C4-2B (cell line): ENCODE measurements around the gene FTCD.
"Not testable (repeated sequence)": the region's sequence is repeated elsewhere in the genome, so short reads cannot be mapped to it uniquely, and the experiment has no call there.

Source experiments
- H3K27ac ChIP-seq: fragments of 450-650 bp; 2 replicates; pipeline ENCODE4 v1.5.1; 2017
- ZFX ChIP-seq: fragments of 450-650 bp; IDR thresholded peaks from 2 replicates; pipeline ENCODE4 v1.6.1; 2017
- TF ChIP-seq, protein P1 (sequence below): fragments of 450-650 bp; conservative IDR thresholded peaks from 2 replicates; pipeline ENCODE4 v1.5.1; 2017; ENCODE audit warnings: mild to moderate bottlenecking

FTCD gene

DNA sequence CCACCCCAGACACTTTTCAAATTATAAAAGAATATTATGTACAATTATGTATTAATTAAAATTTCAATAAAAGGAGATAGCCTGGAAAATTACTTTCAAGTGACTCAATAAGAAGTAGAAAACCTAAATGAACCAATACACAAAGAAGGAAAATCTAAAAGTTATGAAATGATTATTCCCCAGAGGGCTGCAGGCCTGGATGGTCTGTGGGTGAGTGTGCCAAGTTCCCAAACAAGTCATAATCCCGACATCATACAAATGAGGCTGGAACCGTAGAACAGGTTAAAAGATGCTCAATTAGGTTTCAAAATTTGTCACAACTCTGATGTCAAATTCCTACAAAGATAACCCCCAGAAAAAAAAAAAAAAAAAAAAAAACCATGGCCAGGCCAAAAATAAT, 16.2 kb upstream of the FTCD start:
- no peak overlapping the region for H3K27ac ChIP-seq
- TF ChIP-seq, protein P1, sequence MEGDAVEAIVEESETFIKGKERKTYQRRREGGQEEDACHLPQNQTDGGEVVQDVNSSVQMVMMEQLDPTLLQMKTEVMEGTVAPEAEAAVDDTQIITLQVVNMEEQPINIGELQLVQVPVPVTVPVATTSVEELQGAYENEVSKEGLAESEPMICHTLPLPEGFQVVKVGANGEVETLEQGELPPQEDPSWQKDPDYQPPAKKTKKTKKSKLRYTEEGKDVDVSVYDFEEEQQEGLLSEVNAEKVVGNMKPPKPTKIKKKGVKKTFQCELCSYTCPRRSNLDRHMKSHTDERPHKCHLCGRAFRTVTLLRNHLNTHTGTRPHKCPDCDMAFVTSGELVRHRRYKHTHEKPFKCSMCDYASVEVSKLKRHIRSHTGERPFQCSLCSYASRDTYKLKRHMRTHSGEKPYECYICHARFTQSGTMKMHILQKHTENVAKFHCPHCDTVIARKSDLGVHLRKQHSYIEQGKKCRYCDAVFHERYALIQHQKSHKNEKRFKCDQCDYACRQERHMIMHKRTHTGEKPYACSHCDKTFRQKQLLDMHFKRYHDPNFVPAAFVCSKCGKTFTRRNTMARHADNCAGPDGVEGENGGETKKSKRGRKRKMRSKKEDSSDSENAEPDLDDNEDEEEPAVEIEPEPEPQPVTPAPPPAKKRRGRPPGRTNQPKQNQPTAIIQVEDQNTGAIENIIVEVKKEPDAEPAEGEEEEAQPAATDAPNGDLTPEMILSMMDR = no peak
- no peak for TF ChIP-seq ZFX

DNA sequence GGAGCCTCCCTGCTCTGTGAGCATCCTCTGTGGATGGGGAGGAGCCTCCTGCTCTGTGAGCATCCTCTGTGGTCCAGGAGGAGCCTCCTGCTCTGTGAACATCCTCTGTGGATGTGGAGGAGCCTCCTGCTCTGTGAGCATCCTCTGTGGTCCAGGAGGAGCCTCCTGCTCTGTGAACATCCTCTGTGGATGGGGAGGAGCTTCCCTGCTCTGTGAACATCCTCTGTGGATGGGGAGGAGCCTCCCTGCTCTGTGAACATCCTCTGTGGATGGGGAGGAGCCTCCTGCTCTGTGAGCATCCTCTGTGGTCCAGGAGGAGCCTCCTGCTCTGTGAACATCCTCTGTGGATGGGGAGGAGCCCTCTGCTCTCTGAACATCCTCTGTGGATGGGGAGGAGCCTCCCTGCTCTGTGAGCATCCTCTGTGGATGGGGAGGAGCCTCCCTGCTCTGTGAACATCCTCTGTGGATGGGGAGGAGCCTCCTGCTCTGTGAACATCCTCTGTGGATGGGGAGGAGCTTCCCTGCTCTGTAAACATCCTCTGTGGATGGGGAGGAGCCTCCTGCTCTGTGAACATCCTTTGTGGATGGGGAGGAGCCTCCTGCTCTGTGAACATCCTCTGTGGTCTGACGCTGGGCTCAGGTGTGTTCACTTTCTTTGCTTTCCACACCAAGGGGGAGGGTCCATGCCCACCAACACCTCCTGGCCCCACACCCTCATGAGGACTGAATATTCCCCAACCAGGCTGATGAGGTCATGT, 15.2 kb upstream of the FTCD start:
- not testable (repeated sequence) for H3K27ac ChIP-seq

DNA sequence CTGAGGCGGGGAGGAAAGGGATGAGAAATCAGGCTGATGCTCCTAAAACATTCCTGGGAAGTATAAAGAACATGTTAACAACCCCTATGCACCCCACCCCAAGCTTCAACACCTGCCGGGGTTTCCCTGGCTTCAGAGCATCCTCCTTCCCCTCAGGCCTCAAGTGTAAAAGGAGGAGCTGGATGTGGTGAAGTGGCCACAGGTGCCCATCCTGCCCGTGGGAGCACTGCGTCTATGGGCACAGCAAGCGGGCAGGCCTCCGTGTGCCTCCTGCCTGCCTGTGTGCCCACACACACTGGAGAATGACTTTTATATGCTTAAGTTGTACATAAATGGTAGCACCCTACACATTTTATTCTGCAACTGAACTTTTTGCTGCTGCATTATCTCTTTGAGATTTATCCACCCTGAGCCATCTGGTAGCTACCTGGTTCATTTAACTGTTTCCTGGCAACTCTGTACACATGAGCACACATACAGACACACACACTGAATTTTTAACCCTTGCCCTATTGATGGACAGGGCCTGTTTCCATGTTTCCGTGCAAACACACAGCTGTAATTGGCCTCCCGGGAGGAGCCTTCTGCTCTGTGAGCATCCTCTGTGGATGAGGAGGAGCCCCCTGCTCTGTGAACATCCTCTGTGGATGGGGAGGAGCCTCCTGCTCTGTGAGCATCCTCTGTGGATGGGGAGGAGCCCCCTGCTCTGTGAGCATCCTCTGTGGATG, 13.4 kb upstream of the FTCD start:
- no peak overlapping the region for H3K27ac ChIP-seq
- TF ChIP-seq, protein P1 = no peak
- TF ChIP-seq ZFX = no peak

DNA sequence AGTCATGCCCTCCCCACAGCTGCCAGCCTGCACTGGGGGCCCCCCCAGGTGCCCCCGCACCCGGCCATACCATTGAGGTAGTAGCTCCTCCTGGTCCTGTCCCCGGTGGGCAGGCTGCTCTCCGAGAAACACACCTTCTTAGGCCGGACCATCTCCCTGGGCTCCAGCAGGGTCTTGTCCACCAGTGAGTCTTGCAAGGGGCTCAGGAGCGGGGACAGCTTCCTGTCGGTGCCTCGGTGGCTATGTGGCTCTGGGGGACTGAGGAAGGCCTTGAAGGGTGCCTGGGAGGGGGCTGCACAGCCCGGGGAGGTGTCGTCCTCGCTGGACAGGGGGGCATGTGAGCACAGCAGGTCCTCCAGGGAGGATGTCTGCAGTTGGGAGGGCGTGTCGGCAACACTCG, 12.9 kb upstream of the FTCD start:
- no peak for TF ChIP-seq ZFX
- TF ChIP-seq, protein P1 = no peak
- no peak overlapping the region for H3K27ac ChIP-seq

DNA sequence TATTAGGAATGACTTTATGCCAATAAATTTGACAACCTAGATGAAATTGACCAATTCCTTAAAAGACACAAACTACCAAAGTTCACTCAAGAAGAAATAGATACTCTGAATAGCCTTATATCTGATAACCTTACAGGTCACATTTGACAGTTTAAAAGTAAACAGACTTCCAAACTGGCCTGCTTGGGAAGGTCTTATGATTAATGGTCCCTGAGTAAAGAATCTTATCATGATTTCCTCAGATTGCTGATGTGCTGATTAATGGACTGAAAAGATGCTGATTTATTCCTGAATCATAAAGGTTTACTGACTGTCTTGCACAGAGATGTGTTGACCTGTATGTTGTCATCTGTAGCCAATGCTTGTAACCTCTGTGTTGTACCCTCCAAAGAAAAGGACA, 9.7 kb upstream of the FTCD start:
- no peak overlapping the region for H3K27ac ChIP-seq
- TF ChIP-seq, protein P1 = no peak
- TF ChIP-seq ZFX = no peak

DNA sequence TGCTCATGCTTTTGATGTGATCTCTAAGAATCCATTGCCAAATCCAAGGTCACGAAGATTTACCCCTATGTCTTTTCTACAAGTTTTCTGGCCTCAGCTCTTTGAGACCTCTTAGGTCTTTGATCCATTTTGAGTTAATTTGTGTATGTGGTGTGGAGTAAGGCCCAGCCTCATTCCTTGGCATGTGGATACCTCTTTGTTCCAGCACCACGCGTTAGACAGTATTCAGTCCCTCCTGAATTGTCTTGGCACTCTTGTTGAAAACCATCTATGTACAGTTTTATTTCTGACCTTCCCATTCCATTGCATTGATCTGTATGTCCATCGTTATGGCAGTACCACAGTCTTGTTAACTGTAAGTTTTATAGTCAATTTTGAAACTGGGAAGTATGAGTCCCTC, 8.0 kb upstream of the FTCD start:
- no peak overlapping the region for H3K27ac ChIP-seq
- TF ChIP-seq ZFX = no peak
- TF ChIP-seq, protein P1 = no peak

DNA sequence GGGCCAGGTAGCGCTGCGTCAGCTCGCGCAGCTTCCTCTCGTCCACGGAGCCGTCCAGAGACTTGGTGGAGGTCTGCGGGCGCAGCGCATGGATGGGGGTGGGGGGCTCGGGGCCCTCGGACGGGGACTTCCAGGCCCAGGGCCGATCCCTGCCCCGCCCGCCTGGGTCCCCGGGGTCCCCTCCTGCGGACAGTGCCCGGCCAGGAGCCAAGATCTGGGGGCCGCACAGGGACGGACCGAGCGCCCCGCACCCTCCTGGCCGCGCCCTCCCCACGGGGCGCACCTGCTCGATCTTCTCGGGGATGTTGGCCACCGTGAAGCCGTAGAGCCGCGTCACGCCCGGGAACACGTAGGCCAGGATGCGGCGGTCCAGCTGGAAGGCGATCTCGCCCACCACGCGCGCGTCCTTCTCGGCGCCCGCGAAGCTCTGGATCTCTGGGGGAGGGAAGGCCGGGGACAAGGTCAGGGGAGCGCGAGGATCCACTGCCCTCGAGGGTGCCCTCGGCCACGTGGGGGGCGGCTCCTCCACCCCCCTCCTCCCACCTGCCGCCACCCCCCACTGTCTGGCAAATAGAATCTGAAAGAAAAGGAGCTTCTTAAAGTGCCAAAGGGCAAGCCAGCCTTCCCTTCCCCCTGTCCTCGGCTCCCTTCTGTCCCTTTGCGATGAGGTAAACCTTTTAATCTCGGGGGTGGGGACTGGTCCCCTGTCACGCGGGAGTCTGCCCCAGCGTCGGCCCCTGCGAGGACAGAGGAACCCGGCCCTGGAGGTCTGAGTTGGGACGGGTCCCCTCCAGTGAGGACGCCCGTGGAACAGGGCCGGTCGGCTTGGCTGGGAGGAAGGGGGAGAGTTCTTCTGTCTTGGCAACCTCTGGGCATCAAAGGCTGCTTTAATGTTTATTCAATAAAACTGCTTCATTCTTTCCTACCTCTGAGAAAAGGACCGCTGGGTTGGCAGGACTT, 6.5 kb upstream of the FTCD start:
- peak overlapping the region; percentile 80 for H3K27ac ChIP-seq
- TF ChIP-seq ZFX = no peak
- TF ChIP-seq, protein P1 = no peak
